Parathyroid adenoma (tissue), 2 donors: ENCODE results near the gene IDUA.

Experiments
- H2AFZ ChIP-seq: fragments of 300-600 bp; sonication (generic); one replicate; pipeline ENCODE4 v1.7.0; 2017; ENCODE audit warnings: antibody characterized with exemption, mild to moderate bottlenecking
- H3K27ac ChIP-seq: fragments of 300-600 bp; sonication (generic); one replicate; pipeline ENCODE4 v1.7.0; 2017
- H3K27me3 ChIP-seq: fragments of 300-600 bp; sonication (generic); one replicate; pipeline ENCODE4 v1.7.0; 2017; ENCODE audit warnings: low read length; ENCODE audit not compliant: control insufficient read depth, insufficient read depth
- H3K36me3 ChIP-seq: fragments of 300-600 bp; sonication (generic); one replicate; pipeline ENCODE4 v1.7.0; 2017; ENCODE audit warnings: low read length; ENCODE audit not compliant: control insufficient read depth, insufficient read depth
- H3K4me1 ChIP-seq: fragments of 300-600 bp; sonication (generic); one replicate; pipeline ENCODE4 v1.7.0; 2017; ENCODE audit warnings: control low read depth
- H3K4me2 ChIP-seq: fragments of 300-600 bp; sonication (generic); one replicate; pipeline ENCODE4 v1.7.0; 2017; ENCODE audit warnings: low read length
- H3K4me3 ChIP-seq: fragments of 300-600 bp; sonication (generic); one replicate; pipeline ENCODE4 v1.7.0; 2017; ENCODE audit warnings: low read depth, low read length
- H3K79me2 ChIP-seq: fragments of 300-600 bp; sonication (generic); one replicate; pipeline ENCODE4 v1.7.0; 2017; ENCODE audit warnings: control low read depth
- H3K9ac ChIP-seq: fragments of 300-600 bp; sonication (generic); one replicate; pipeline ENCODE4 v1.7.0; 2017; ENCODE audit warnings: mild to moderate bottlenecking
- H3K9me3 ChIP-seq: fragments of 300-600 bp; sonication (generic); one replicate; pipeline ENCODE4 v1.7.0; 2017; ENCODE audit warnings: low read length; ENCODE audit not compliant: control insufficient read depth
- TF ChIP-seq, protein P1 (sequence below): fragments of 300-600 bp; sonication (generic); IDR thresholded peaks from one replicate; pipeline ENCODE4 v1.7.0; 2017; ENCODE audit warnings: antibody characterized with exemption, mild to moderate bottlenecking
- donor health status: primary hyperparathyroidism.

IDUA gene

DNA sequence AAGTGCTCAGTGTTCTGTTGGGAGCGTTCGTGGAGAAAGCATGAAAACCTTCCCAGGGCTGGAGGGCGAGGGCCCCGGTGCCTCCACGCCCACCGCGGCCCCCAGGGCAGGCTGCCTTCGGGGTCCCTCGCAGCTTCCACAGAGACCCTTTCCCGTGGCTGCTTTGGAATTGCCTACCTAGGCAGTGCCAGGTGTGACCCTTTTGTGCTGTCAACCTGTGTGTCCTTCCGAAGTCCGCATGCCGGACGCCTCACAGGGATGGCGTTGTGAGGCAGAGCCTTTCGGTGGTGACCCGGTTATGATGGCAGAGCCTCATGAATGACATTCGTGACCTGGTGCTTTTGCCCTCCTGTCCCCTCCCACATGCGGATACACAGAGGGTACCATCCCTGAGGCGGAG lies 37.2 kb upstream of the IDUA start:
- Histone ChIP-seq H3K4me3 (no peak overlapping the region), H3K4me1 (no peaks in the 10 kb centered on the region), H3K9ac (no peak overlapping the region), H3K4me2 (no peak overlapping the region), H3K36me3 (no peaks in the 10 kb centered on the region), H3K27ac (no peak overlapping the region), H3K9me3 (no peaks in the 10 kb centered on the region), H2AFZ (no peak overlapping the region), H3K27me3 (no peaks in the 10 kb centered on the region), H3K79me2 (peaks cover 5% of the 10 kb centered on the region)
- TF ChIP-seq, protein P1, sequence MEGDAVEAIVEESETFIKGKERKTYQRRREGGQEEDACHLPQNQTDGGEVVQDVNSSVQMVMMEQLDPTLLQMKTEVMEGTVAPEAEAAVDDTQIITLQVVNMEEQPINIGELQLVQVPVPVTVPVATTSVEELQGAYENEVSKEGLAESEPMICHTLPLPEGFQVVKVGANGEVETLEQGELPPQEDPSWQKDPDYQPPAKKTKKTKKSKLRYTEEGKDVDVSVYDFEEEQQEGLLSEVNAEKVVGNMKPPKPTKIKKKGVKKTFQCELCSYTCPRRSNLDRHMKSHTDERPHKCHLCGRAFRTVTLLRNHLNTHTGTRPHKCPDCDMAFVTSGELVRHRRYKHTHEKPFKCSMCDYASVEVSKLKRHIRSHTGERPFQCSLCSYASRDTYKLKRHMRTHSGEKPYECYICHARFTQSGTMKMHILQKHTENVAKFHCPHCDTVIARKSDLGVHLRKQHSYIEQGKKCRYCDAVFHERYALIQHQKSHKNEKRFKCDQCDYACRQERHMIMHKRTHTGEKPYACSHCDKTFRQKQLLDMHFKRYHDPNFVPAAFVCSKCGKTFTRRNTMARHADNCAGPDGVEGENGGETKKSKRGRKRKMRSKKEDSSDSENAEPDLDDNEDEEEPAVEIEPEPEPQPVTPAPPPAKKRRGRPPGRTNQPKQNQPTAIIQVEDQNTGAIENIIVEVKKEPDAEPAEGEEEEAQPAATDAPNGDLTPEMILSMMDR, result no peak

DNA sequence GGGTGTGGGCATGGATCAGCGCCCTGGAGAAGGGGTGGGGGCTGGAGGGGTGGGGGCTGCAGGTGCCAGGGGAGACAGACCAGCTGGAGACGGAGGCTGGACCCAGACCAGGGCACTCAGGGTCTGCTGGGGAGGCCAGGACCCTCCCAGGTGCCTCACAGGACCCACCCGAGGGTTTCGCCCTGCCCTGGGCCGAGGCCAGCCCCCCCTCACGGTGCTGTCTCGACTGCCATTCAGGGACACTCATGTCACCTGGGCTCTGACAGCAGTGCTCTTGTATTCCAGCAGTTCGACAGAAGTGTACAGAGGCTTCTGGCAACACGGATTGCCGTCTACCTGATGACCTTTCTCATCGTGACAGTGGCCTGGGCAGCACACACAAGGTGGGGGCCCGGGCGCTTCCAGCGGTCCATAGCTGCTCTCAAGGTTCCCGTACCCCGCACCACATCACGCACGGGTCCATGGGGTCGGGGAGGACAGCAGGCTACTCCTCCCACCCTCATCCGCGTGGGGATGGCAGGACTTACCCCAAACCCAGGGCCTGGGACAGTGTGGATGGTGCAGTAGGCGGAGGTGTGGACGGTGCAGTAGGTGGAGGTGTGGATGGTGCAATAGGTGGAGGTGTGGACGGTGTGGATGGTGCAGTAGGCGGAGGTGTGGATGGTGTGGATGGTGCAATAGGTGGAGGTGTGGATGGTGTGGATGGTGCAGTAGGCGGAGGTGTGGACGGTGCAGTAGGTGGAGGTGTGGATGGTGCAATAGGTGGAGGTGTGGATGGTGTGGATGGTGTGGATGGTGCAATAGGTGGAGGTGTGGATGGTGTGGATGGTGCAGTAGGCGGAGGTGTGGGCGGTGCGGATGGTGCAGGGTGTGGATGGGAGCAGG lies 36.5 kb upstream of the IDUA start:
- no peaks in the 10 kb centered on the region for H3K36me3 ChIP-seq
- no peaks in the 10 kb centered on the region for H3K27me3 ChIP-seq
- peaks cover 5% of the 10 kb centered on the region for H3K79me2 ChIP-seq
- TF ChIP-seq, protein P1, result no peak
- H3K27ac ChIP-seq, result no peak overlapping the region
- no peak overlapping the region for H3K4me2 ChIP-seq
- no peaks in the 10 kb centered on the region for H3K9me3 ChIP-seq
- no peak overlapping the region for H3K4me3 ChIP-seq
- H3K9ac ChIP-seq, result no peak overlapping the region
- no peaks in the 10 kb centered on the region for H3K4me1 ChIP-seq
- H2AFZ ChIP-seq, result no peak overlapping the region

- no peak overlapping the region for H3K4me3 ChIP-seq
- no peak overlapping the region for H3K27ac ChIP-seq
- H3K9ac ChIP-seq, result no peak overlapping the region
- no peak overlapping the region for H2AFZ ChIP-seq
- no peaks in the 10 kb centered on the region for H3K27me3 ChIP-seq
- H3K4me2 ChIP-seq, result no peak overlapping the region
- H3K4me1 ChIP-seq, result no peaks in the 10 kb centered on the region
- no peaks in the 10 kb centered on the region for H3K9me3 ChIP-seq
- H3K79me2 ChIP-seq, result no peaks in the 10 kb centered on the region
- H3K36me3 ChIP-seq, result no peaks in the 10 kb centered on the region
- TF ChIP-seq, protein P1, result no peak
Measured at GRCh38 chr4:951186-951585, 35.7 kb upstream of the IDUA start.

DNA sequence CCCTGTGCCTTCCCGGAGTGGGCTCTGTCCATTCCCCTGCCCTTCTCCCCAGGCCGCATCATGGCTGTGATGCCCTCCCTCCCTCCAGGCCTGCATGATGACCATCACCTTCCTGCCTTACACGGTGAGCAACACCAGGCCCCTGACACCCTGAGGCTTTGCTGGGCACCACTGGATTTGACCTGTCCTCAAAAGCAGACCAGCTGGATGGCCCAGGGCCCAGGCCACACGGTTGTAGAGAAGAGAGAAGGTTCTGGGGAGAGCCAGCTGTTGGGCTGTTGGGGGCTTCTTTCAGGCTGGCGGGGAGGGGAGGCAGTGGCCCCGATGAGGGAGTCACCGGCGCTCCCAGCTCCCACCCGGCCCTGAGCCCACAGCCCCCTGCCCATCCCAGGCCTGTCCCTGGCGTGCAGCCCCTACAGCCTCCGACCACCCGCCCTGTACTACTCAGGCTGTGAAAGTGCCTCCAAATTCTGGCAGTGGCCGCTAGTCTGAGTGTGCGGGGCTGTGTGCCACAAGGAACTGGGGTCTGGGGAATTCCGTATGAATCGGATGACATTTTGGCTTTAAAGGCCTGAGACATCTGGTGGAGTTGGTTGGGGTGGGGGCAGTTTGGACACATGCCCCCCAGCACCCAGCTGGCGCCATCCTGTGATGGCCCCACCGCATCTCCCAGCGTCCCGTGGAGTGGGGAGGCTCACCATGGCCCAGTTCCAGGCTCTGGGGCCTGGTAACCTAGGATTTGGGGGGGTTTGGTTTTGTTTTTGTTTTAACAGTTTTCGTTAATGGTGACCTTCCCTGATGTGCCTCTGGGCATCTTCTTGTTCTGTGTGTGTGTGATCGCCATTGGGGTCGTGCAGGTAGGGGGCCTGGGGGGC lies 35.0 kb upstream of the IDUA start:
- no peak overlapping the region for H3K27ac ChIP-seq
- no peaks in the 10 kb centered on the region for H3K4me1 ChIP-seq
- no peak overlapping the region for H3K9ac ChIP-seq
- no peaks in the 10 kb centered on the region for H3K36me3 ChIP-seq
- no peak overlapping the region for H2AFZ ChIP-seq
- H3K79me2 ChIP-seq, result no peaks in the 10 kb centered on the region
- H3K9me3 ChIP-seq, result no peaks in the 10 kb centered on the region
- H3K4me2 ChIP-seq, result no peak overlapping the region
- TF ChIP-seq, protein P1, result no peak
- H3K4me3 ChIP-seq, result no peak overlapping the region
- no peaks in the 10 kb centered on the region for H3K27me3 ChIP-seq
